ENCODE data around the gene TRPM3.

Gene TRPM3

DNA sequence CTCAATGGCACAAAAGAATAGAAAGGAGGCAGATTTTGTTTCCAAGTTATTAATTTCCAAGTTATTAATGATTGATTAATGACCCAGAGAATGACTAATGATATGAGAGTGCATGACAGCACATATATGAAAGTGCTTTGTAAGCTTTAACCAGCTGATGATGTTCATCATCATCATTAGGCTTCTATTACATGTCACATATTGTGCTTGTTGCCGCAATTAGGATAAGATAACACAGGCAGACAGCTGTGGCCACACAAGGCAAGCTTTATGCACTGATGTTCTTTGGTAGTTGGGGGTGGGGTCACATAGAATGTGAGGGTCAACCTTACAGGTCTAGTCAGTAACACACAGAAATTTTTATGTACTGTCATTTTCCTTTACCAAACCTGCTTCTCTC lies 219.7 kb downstream of the TRPM3 start:
- DNase-seq (ENCODE audit: low spot score) = no peak
- in situ Hi-C loops (cut with MboI; ENCODE audit: low sequenced_read_pairs, unreplicated experiment) = no loop called here
- TF ChIP-seq, protein P1, sequence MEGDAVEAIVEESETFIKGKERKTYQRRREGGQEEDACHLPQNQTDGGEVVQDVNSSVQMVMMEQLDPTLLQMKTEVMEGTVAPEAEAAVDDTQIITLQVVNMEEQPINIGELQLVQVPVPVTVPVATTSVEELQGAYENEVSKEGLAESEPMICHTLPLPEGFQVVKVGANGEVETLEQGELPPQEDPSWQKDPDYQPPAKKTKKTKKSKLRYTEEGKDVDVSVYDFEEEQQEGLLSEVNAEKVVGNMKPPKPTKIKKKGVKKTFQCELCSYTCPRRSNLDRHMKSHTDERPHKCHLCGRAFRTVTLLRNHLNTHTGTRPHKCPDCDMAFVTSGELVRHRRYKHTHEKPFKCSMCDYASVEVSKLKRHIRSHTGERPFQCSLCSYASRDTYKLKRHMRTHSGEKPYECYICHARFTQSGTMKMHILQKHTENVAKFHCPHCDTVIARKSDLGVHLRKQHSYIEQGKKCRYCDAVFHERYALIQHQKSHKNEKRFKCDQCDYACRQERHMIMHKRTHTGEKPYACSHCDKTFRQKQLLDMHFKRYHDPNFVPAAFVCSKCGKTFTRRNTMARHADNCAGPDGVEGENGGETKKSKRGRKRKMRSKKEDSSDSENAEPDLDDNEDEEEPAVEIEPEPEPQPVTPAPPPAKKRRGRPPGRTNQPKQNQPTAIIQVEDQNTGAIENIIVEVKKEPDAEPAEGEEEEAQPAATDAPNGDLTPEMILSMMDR (IDR thresholded peaks at IDR 0.05; ENCODE audit: borderline replicate concordance, control extremely low read depth, extremely low read depth, insufficient read depth, missing control alignments) = no peak

DNA sequence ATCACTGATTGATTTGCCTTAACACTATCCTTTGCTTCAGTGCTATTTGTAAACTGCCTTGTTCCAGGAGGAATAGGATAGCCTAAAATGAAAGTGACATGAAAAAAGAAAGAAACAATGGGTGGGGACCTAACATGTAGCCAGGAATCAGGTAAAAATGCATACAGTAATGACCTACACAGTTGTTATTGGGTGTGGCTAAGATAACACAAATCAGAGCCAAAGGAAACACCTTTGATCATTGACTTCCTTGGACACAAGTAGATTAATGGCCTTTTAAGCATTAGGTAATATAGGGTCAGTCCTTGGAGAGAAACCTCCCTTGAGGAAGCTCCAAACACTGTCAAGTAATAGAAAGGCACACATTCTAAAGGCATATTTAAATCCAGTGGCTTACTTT lies 220.4 kb downstream of the TRPM3 start:
- DNase-seq (ENCODE audit: low spot score) = no peak
- TF ChIP-seq, protein P1 (IDR thresholded peaks at IDR 0.05; ENCODE audit: borderline replicate concordance, control extremely low read depth, extremely low read depth, insufficient read depth, missing control alignments) = no peak
- in situ Hi-C loops (cut with MboI; ENCODE audit: low sequenced_read_pairs, unreplicated experiment) = no loop called here

DNA sequence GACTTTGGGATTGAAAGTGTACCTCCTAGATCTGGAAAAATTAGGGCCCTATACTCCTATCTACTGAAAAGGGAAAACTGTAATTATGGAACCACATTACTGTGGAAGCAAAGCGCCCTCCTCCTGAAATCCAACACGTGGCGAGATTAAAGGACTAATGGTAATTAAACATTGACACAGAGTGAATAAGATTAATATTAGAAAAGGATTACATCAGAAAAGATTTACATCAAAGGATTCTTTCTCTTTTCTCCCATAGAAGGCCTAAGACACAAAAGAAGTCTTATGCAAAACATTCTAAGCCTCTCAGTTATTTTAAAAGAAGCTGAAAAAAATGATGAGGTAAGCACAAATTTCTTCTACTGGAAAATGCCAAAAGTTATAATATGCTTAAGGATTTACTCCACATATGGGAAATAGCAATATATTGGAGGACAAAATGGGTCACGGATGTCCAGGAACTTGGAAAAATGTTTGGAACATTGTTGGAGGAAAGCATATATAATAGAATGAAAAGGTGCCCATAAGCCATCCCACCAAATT lies 227.8 kb downstream of the TRPM3 start:
- TF ChIP-seq, protein P1 (IDR thresholded peaks at IDR 0.05; ENCODE audit: borderline replicate concordance, control extremely low read depth, extremely low read depth, insufficient read depth, missing control alignments) = no peak
- in situ Hi-C loops (cut with MboI; ENCODE audit: low sequenced_read_pairs, unreplicated experiment) = no loop called here
- no peak for DNase-seq (ENCODE audit: low spot score)

DNA sequence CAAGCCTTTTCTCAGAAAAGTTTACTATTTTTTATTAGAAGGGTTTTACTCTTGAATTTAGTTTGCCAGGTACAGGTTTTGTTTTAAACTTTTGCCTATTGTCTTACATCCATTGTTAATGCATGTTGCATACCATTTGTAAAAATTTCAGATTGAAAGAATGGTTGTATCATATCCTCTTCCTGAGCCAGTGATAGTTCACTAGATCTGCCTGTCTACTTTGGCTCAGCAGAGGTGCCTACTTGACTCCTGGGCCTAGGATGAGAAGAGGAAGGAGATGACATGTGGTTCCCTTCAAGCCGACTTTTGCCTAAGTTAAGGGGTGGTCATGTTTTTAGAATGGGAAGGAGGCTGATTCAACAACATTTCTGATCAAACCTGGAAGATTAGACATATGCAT lies 232.9 kb downstream of the TRPM3 start:
- TF ChIP-seq, protein P1 (IDR thresholded peaks at IDR 0.05; ENCODE audit: borderline replicate concordance, control extremely low read depth, extremely low read depth, insufficient read depth, missing control alignments) = no peak
- in situ Hi-C loops (cut with MboI; ENCODE audit: low sequenced_read_pairs, unreplicated experiment) = no loop called here
- no peak for DNase-seq (ENCODE audit: low spot score)

DNA sequence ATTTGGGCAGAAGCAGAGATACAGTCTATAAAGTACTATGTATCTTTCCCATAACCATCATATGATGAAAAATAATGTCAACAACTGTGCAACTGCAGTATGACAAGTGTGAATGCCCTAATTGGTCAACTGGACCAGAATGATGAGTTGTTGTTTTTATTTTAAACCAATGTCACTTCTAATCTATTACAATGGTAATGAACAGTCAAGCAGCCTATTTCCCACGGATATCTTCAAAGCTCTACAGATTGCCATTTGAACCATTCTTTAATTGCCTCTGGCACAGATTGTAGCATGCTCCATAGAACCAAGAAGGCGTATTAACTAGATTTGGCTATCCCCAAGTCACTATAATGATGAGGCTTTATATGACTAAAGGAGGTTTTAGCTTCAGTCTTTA lies 233.6 kb downstream of the TRPM3 start:
- DNase-seq (ENCODE audit: low spot score) = no peak
- TF ChIP-seq, protein P1 (IDR thresholded peaks at IDR 0.05; ENCODE audit: borderline replicate concordance, control extremely low read depth, extremely low read depth, insufficient read depth, missing control alignments) = no peak
- in situ Hi-C loops (cut with MboI; ENCODE audit: low sequenced_read_pairs, unreplicated experiment) = no loop called here

DNA sequence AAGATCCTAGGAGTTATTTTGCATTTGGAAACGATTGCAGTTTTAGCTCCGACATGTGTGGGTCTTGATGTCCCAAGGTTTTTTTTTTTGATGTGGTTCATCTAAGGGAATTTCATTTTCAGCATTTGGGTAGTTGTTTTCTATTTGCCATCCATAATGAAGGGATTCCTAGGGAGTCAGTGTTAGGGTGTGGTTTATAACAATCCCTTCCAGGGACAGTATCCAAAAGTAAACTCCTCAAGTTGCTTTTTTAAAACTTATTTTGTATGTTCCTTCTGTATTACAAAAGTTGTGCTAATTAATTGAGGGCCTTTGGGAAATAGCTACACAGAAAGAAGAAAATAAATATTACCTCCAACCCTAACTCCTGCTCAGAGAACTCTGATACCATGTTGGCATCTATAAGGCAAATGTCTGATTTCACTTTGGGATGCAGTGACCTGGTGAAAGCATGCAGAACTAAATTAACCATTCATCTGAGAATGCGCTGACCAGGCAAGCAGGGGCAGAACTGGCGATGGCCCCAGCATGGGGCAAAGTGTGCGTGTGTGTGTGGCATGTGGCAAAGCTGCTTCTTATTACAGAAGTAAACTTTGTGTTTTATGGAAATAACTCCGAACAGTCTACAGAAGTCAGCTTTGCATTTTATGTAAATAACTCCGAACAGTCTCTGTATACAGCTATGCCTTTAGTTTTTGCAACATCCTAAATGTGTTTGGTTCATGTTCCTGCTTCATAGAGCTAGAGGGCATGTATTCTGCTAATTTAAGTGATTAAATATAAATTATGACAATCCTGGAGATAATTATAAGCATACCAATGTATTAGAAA lies 237.2 kb downstream of the TRPM3 start:
- DNase-seq (ENCODE audit: low spot score) = no peak
- TF ChIP-seq, protein P1 (IDR thresholded peaks at IDR 0.05; ENCODE audit: borderline replicate concordance, control extremely low read depth, extremely low read depth, insufficient read depth, missing control alignments) = no peak
- in situ Hi-C loops (cut with MboI; ENCODE audit: low sequenced_read_pairs, unreplicated experiment) = no loop called here

Measured in GM13976 (cell line).